ENCODE results near the gene TMPRSS2.
A peak's percentile ranks its signal among the peaks of the same experiment; 100 is the strongest.
"Not testable (repeated sequence)": the region's sequence is repeated elsewhere in the genome, so short reads cannot be mapped to it uniquely, and the experiment has no call there.

TMPRSS2 gene

GRCh38 chr21:41422546-41423304, 85.2 kb downstream of the TMPRSS2 start:
- no peak for DNase-seq

- not testable (repeated sequence) for DNase-seq
These were observed 87.0 kb downstream of the TMPRSS2 start for GRCh38 chr21:41420998-41421397.

GRCh38 chr21:41419921-41420862, 87.8 kb downstream of the TMPRSS2 start:
- DNase-seq, result peak; percentile 59

- no peak for DNase-seq
These were observed 88.8 kb downstream of the TMPRSS2 start for GRCh38 chr21:41418956-41419680.

- no peak for DNase-seq
These were observed 89.6 kb downstream of the TMPRSS2 start for GRCh38 chr21:41418393-41418792.

GRCh38 chr21:41417505-41417904, 90.5 kb downstream of the TMPRSS2 start:
- DNase-seq, result not testable (repeated sequence)

All from stimulated activated CD8-positive, alpha-beta memory T cell treated with anti-CD3 and anti-CD28 coated beads, Interleukin-4, amount 100 ng/mL, for 48 hours (primary cell).